ENCODE data around the gene RPL4. TPM values are rescaled to one million over a fixed set of nuclear protein-coding genes. Genes with fewer than 3 reads are reported as not detected.
"Not testable (repeated sequence)": the region's sequence is repeated elsewhere in the genome, so short reads cannot be mapped to it uniquely, and the experiment has no call there.

The RPL4 gene
- total and polyA plus RNA-seq, 4 donors = 323 to 1,638 (median 1,440) TPM

DNA sequence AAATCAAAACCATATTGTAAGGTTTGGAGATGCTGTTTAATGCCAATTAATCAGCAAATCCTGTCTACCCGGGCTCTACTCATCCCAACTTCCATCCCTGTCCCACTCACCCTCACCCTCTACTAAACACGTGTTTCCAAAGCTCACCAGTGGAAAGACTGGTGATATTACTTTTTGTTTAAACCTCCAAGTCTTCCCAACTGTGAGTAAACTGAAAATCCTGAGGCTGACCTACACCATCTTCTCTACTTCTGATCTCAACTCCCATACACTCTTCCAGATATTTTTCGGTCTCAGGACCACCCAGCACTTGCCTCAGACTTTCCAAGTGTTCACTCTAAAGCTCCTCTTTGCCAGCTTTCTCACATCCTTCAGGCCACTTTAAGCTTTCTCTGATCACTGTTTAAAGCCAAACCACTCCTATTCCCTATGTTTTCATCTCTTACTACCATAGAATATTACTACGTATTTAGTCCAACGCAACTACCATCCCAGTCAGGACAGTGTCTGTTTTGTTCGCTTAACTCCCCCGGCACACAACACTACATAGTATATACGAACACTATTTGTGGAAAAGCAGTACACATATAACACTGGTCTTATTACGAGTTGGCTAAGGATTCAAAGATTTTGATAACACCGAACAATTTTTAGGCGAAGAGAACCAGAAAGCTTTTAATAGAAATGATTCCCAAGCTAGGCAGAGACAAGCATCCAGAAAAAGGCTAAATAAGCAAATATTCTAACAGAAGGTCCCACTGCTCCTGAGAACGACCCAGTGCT, 684 bp downstream of the RPL4 start:
- peak overlapping the region; percentile 72 to 97 for H3K9ac ChIP-seq (ENCODE audit: low read depth in 1 of 2, low read length in 2 of 2)
- peak overlapping the region; percentile 83 to 100 (median 94) for H3K4me3 ChIP-seq (ENCODE audit: low read depth in 1 of 3, low read length in 3 of 3)
- no peak for TF ChIP-seq FOXA2 (IDR thresholded peaks at IDR 0.05)
- H3K27me3 ChIP-seq (ENCODE audit: control insufficient read depth in 4 of 4, insufficient read depth in 4 of 4, low read length in 3 of 4) = no peaks in the 10 kb centered on the region
- under 1% methylated on average over 12 of the region's 12 CpGs for WGBS
- peaks cover 0 to 28% (median 23%) of the 10 kb centered on the region in 4 donors for H3K4me1 ChIP-seq (ENCODE audit: control insufficient read depth in 4 of 4, insufficient read depth in 4 of 4, low read length in 3 of 4)
- H3K9me3 ChIP-seq (ENCODE audit: control insufficient read depth in 4 of 4, low read length in 3 of 4) = no peaks in the 10 kb centered on the region
- H3K36me3 ChIP-seq (ENCODE audit: control insufficient read depth in 4 of 4, insufficient read depth in 3 of 4, low read depth in 1 of 4, low read length in 3 of 4) = peaks cover 9 to 40% (median 40%) of the 10 kb centered on the region in 4 donors
- DNase-seq (ENCODE audit: low spot score) = no peak
- H3K27ac ChIP-seq (ENCODE audit: low read depth in 1 of 2, low read length in 2 of 2) = peak overlapping the region; percentile 87 to 90

GRCh38 chr15:66503041-66503648, 1.5 kb downstream of the RPL4 start:
- WGBS = 42% methylated on average over 13 of the region's 13 CpGs
- not testable (repeated sequence) for H3K9me3 ChIP-seq (ENCODE audit: control insufficient read depth in 4 of 4, low read length in 3 of 4); DNase-seq (ENCODE audit: low spot score); H3K27me3 ChIP-seq (ENCODE audit: control insufficient read depth in 4 of 4, insufficient read depth in 4 of 4, low read length in 3 of 4)
- Histone ChIP-seq H3K4me3 (ENCODE audit: low read depth in 1 of 3, low read length in 3 of 3) (peak overlapping the region; percentile 83 to 100 (median 94)), H3K9ac (ENCODE audit: low read depth in 1 of 2, low read length in 2 of 2) (peak overlapping the region in 1 of 2 donors; percentile 97), H3K4me1 (ENCODE audit: control insufficient read depth in 4 of 4, insufficient read depth in 4 of 4, low read length in 3 of 4) (peaks cover 0 to 36% (median 30%) of the 10 kb centered on the region in 4 donors), H3K27ac (ENCODE audit: low read depth in 1 of 2, low read length in 2 of 2) (peak overlapping the region in 1 of 2 donors; percentile 87), H3K36me3 (ENCODE audit: control insufficient read depth in 4 of 4, insufficient read depth in 3 of 4, low read depth in 1 of 4, low read length in 3 of 4) (peaks cover 9 to 48% (median 46%) of the 10 kb centered on the region in 4 donors)
- TF ChIP-seq TAF1 (conservative IDR thresholded peaks at IDR 0.05) (peak; percentile 34), HNF4A (conservative IDR thresholded peaks at IDR 0.05) (peak; percentile 31 to 36), RXRA (IDR thresholded peaks at IDR 0.05) (peak; percentile 17 to 20)

- H3K36me3 ChIP-seq (ENCODE audit: control insufficient read depth in 4 of 4, insufficient read depth in 3 of 4, low read depth in 1 of 4, low read length in 3 of 4) = peaks cover 9 to 49% (median 46%) of the 10 kb centered on the region in 4 donors
- H3K27me3 ChIP-seq (ENCODE audit: control insufficient read depth in 4 of 4, insufficient read depth in 4 of 4, low read length in 3 of 4) = no peaks in the 10 kb centered on the region
- no peak for DNase-seq (ENCODE audit: low spot score)
- TF ChIP-seq ZBTB33 (IDR thresholded peaks at IDR 0.05) (no peak), FOXA1 (IDR thresholded peaks at IDR 0.05) (no peak), TAF1 (conservative IDR thresholded peaks at IDR 0.05) (no peak), GABPA (IDR thresholded peaks at IDR 0.05 in 1 of 2, conservative IDR thresholded peaks at IDR 0.05 in 1 of 2) (no peak), SP1 (IDR thresholded peaks at IDR 0.05) (no peak), REST (IDR thresholded peaks at IDR 0.05) (no peak), EGR1 (IDR thresholded peaks at IDR 0.05; ENCODE audit: low read depth in 2 of 2) (no peak), YY1 (IDR thresholded peaks at IDR 0.05) (no peak), HNF4A (conservative IDR thresholded peaks at IDR 0.05) (no peak), FOXA2 (IDR thresholded peaks at IDR 0.05) (no peak), RAD21 (IDR thresholded peaks at IDR 0.05) (no peak), HNF4G (IDR thresholded peaks at IDR 0.05) (no peak), JUND (IDR thresholded peaks at IDR 0.05) (no peak), RXRA (IDR thresholded peaks at IDR 0.05) (no peak), ATF3 (IDR thresholded peaks at IDR 0.05) (no peak), NR2F2 (IDR thresholded peaks at IDR 0.05) (no peak)
- TF ChIP-seq, protein P1, sequence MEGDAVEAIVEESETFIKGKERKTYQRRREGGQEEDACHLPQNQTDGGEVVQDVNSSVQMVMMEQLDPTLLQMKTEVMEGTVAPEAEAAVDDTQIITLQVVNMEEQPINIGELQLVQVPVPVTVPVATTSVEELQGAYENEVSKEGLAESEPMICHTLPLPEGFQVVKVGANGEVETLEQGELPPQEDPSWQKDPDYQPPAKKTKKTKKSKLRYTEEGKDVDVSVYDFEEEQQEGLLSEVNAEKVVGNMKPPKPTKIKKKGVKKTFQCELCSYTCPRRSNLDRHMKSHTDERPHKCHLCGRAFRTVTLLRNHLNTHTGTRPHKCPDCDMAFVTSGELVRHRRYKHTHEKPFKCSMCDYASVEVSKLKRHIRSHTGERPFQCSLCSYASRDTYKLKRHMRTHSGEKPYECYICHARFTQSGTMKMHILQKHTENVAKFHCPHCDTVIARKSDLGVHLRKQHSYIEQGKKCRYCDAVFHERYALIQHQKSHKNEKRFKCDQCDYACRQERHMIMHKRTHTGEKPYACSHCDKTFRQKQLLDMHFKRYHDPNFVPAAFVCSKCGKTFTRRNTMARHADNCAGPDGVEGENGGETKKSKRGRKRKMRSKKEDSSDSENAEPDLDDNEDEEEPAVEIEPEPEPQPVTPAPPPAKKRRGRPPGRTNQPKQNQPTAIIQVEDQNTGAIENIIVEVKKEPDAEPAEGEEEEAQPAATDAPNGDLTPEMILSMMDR (IDR thresholded peaks at IDR 0.05; ENCODE audit: low read depth, low read length, missing input control) = no peak
- TF ChIP-seq, protein P2, sequence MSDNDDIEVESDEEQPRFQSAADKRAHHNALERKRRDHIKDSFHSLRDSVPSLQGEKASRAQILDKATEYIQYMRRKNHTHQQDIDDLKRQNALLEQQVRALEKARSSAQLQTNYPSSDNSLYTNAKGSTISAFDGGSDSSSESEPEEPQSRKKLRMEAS (IDR thresholded peaks at IDR 0.05) = no peak
- H3K27ac ChIP-seq (ENCODE audit: low read depth in 1 of 2, low read length in 2 of 2) = no peak overlapping the region
- H3K9ac ChIP-seq (ENCODE audit: low read depth in 1 of 2, low read length in 2 of 2) = no peak overlapping the region
- no peak overlapping the region for H3K4me3 ChIP-seq (ENCODE audit: low read depth in 1 of 3, low read length in 3 of 3)
- 86% methylated on average over 10 of the region's 10 CpGs for WGBS
- H3K9me3 ChIP-seq (ENCODE audit: control insufficient read depth in 4 of 4, low read length in 3 of 4) = no peaks in the 10 kb centered on the region
- peaks cover 0 to 38% (median 32%) of the 10 kb centered on the region in 4 donors for H3K4me1 ChIP-seq (ENCODE audit: control insufficient read depth in 4 of 4, insufficient read depth in 4 of 4, low read length in 3 of 4)
Measured at GRCh38 chr15:66502491-66502890, 2.2 kb downstream of the RPL4 start.

Data from liver (tissue), 9 donors.